Progenitor cell of endocrine pancreas (in vitro differentiated cells): ENCODE results near the gene RNF208. TPM values are rescaled to one million over a fixed set of nuclear protein-coding genes. Genes with fewer than 3 reads are reported as not detected.

Experiments used
- DNase-seq: peaks from one replicate; pipeline ENCODE4 v3.0.0; 2021; ENCODE audit warnings: low spot score; ENCODE audit not compliant: unreplicated experiment
- H3K27ac Mint-ChIP-seq: 2 replicates; pipeline ENCODE4 v1.8.0; 2021; ENCODE audit warnings: mild to moderate bottlenecking, moderate library complexity, mixed read lengths
- H3K27me3 Mint-ChIP-seq: 2 replicates; pipeline ENCODE4 v1.8.0; 2021; ENCODE audit warnings: mixed read lengths
- H3K36me3 Mint-ChIP-seq: 2 replicates; pipeline ENCODE4 v1.8.0; 2022; ENCODE audit warnings: mixed read lengths; ENCODE audit not compliant: insufficient read depth
- H3K4me1 Mint-ChIP-seq: 2 replicates; pipeline ENCODE4 v1.8.0; 2021; ENCODE audit warnings: low read depth, mixed read lengths
- H3K4me3 Mint-ChIP-seq: 2 replicates; pipeline ENCODE4 v1.8.0; 2021; ENCODE audit warnings: low read depth, mild to moderate bottlenecking, moderate library complexity, mixed read lengths
- H3K9me3 Mint-ChIP-seq: 2 replicates; pipeline ENCODE4 v1.8.0; 2021; ENCODE audit warnings: low read depth, mixed read lengths
- total RNA-seq: library from RNA; stranded (reverse); gene quantifications from 2 replicates; pipeline ENCODE4 v1.2.1, GENCODE V29; 2021
- TF ChIP-seq, protein P1 (sequence below): fragments of 200-600 bp; sonication (generic); IDR thresholded peaks from one replicate; pipeline ENCODE4 v1.5.0; 2021; ENCODE audit warnings: antibody characterized with exemption, mild to moderate bottlenecking; ENCODE audit not compliant: unreplicated experiment

RNF208 gene
- total RNA-seq, 1 donor from 2014 or later, result 25.7 TPM

DNA sequence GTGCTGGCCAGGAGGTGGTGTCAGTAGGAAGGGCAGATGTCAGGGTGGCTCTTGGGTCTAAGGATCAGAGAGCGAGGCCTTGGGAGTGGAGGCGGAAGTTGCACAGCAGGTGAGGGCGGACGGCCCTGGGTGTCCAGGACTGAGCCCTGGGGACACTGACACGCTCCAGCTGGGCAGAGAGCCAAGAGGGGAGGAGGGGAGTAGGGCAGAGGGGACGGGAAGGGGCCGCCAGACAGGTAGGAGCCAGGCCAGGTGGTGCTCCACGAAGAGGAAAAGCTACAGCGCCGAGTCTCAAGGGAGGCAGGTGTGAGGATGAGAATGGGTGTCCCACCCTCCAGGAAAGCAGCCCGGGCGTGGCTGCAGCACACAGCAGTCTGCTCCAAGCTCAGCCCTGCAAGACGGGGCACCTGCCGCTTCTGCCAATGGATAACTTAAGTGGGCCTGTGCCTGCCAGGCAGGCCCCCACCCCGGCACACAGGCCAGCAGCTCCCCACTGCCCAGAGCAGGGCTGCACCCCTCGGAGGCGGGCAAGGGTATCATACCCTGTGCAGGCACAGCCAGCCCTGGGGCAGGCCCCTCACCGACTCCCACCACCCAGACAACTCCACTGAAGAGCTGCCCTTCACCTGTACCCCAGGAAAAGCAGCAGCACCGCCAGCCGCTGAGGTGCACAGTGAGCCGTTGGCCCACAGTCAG, 26.4 kb downstream of the RNF208 start:
- TF ChIP-seq, protein P1, sequence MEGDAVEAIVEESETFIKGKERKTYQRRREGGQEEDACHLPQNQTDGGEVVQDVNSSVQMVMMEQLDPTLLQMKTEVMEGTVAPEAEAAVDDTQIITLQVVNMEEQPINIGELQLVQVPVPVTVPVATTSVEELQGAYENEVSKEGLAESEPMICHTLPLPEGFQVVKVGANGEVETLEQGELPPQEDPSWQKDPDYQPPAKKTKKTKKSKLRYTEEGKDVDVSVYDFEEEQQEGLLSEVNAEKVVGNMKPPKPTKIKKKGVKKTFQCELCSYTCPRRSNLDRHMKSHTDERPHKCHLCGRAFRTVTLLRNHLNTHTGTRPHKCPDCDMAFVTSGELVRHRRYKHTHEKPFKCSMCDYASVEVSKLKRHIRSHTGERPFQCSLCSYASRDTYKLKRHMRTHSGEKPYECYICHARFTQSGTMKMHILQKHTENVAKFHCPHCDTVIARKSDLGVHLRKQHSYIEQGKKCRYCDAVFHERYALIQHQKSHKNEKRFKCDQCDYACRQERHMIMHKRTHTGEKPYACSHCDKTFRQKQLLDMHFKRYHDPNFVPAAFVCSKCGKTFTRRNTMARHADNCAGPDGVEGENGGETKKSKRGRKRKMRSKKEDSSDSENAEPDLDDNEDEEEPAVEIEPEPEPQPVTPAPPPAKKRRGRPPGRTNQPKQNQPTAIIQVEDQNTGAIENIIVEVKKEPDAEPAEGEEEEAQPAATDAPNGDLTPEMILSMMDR, result no peak
- Mint-ChIP-seq H3K4me1 (peaks cover 12% of the 10 kb centered on the region), H3K27ac (peak overlapping the region; percentile 93), H3K9me3 (no peaks in the 10 kb centered on the region), H3K36me3 (no peaks in the 10 kb centered on the region), H3K27me3 (no peaks in the 10 kb centered on the region), H3K4me3 (no peak overlapping the region)
- no peak for DNase-seq

- no peak for DNase-seq
- Mint-ChIP-seq H3K27ac (peak overlapping the region; percentile 93), H3K4me1 (peaks cover 12% of the 10 kb centered on the region), H3K9me3 (no peaks in the 10 kb centered on the region), H3K27me3 (no peaks in the 10 kb centered on the region), H3K4me3 (no peak overlapping the region), H3K36me3 (no peaks in the 10 kb centered on the region)
- TF ChIP-seq, protein P1, result no peak
Observed at GRCh38 chr9:137194909-137195308, 27.1 kb downstream of the RNF208 start.

DNA sequence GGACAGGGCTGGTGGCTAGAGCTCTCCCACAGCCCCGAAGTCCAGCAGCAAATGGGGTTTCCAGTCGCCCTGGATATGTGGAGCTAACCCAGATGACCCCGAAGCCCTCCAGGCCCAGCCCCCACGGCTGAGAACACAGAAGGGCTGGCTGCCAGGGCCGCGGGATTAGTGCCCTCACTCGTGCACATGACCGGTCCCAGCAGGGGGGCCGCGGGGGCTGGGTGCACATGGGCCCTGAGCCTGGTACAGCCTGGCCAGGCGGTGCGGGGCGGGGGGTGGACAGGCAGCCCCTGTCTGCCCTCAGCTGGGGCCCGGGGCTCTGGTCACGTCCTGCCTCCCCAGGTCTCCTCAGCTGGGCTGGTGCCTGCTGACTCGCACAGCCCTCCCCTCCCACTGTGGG, 27.7 kb downstream of the RNF208 start:
- Mint-ChIP-seq H3K4me1 (peaks cover 12% of the 10 kb centered on the region), H3K4me3 (no peak overlapping the region), H3K9me3 (no peaks in the 10 kb centered on the region), H3K27ac (no peak overlapping the region), H3K36me3 (no peaks in the 10 kb centered on the region), H3K27me3 (no peaks in the 10 kb centered on the region)
- DNase-seq, result no peak
- TF ChIP-seq, protein P1, result no peak

GRCh38 chr9:137193771-137194170, 28.3 kb downstream of the RNF208 start:
- H3K27me3 Mint-ChIP-seq, result no peaks in the 10 kb centered on the region
- TF ChIP-seq, protein P1, result no peak
- H3K36me3 Mint-ChIP-seq, result no peaks in the 10 kb centered on the region
- no peaks in the 10 kb centered on the region for H3K9me3 Mint-ChIP-seq
- no peak overlapping the region for H3K27ac Mint-ChIP-seq
- DNase-seq, result no peak
- H3K4me1 Mint-ChIP-seq, result peaks cover 15% of the 10 kb centered on the region
- no peak overlapping the region for H3K4me3 Mint-ChIP-seq

DNA sequence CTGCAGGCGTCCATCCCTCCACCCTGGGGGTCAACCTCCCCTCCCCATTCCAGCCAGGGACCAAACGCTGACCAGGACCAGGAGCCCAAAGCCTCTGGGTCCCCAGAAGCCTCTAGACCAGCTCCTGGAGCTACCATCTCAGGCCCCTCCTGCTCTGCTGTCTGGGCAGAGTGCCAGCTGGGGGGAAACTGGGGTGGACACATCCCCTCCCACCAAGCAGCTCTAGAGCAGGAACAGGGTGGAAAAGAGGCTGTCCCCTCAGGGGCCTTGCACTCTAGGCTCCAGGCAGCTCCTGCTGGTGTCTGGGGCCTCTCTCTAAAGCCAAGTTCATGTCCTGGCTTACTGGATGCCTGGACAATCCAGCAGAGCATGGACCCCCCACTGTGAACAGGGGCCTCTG, 29.2 kb downstream of the RNF208 start:
- H3K4me1 Mint-ChIP-seq, result peaks cover 11% of the 10 kb centered on the region
- TF ChIP-seq, protein P1, result no peak
- H3K27ac Mint-ChIP-seq, result no peak overlapping the region
- no peak for DNase-seq
- no peak overlapping the region for H3K4me3 Mint-ChIP-seq
- no peaks in the 10 kb centered on the region for H3K9me3 Mint-ChIP-seq
- H3K27me3 Mint-ChIP-seq, result no peaks in the 10 kb centered on the region
- no peaks in the 10 kb centered on the region for H3K36me3 Mint-ChIP-seq
